NCI-H146 (cell line): ENCODE measurements around the gene ZC3H6.
A peak's percentile ranks its signal among the peaks of the same experiment; 100 is the strongest.

Source experiments
- DNase-seq: peaks from one replicate; lab custom pipeline; 2025; lab: John Stamatoyannopoulos, UW

ZC3H6 gene

GRCh38 chr2:112275311-112275886 is at the start of gene ZC3H6:
Gene ZC3H6 (plus strand): TSS chr2:112275597. CDS start chr2:112275995, 398 bp downstream.
- DNase-seq, result peak; percentile 97

- DNase-seq, result no peak
Measured at GRCh38 chr2:112229348-112229747, 46.0 kb upstream of the ZC3H6 start.

GRCh38 chr2:112230371-112230770 is 45.0 kb upstream of the ZC3H6 start:
- DNase-seq, result no peak

- no peak for DNase-seq
Measured at GRCh38 chr2:112239862-112240261, 35.5 kb upstream of the ZC3H6 start.

- DNase-seq, result no peak
Measured at GRCh38 chr2:112242384-112242783, 33.0 kb upstream of the ZC3H6 start.

- DNase-seq, result no peak
Measured at GRCh38 chr2:112243233-112243632, 32.2 kb upstream of the ZC3H6 start.

GRCh38 chr2:112244854-112245253 is 30.5 kb upstream of the ZC3H6 start:
- no peak for DNase-seq

GRCh38 chr2:112251271-112251670 is 24.1 kb upstream of the ZC3H6 start:
- DNase-seq, result no peak

- DNase-seq, result no peak
Measured at GRCh38 chr2:112253261-112253815, 22.1 kb upstream of the ZC3H6 start.

GRCh38 chr2:112254466-112255240 is 20.7 kb upstream of the ZC3H6 start, which contains the start of gene ZC3H8:
Gene ZC3H8 (minus strand): TSS chr2:112255042. CDS start chr2:112254981, 61 bp downstream.
- peak; percentile 95 for DNase-seq

- DNase-seq, result no peak
Measured at GRCh38 chr2:112255875-112256274, 19.5 kb upstream of the ZC3H6 start.

GRCh38 chr2:112256654-112257053 is 18.7 kb upstream of the ZC3H6 start:
- peak; percentile 51 for DNase-seq

GRCh38 chr2:112257575-112257974 is 17.8 kb upstream of the ZC3H6 start:
- no peak for DNase-seq

GRCh38 chr2:112259509-112260294 is 15.7 kb upstream of the ZC3H6 start:
- peak; percentile 83 for DNase-seq

GRCh38 chr2:112260295-112260625 is 15.1 kb upstream of the ZC3H6 start:
- DNase-seq, result no peak

- no peak for DNase-seq
Measured at GRCh38 chr2:112262876-112263275, 12.5 kb upstream of the ZC3H6 start.

- no peak for DNase-seq
Measured at GRCh38 chr2:112268547-112268946, 6.8 kb upstream of the ZC3H6 start.

GRCh38 chr2:112272669-112273068 is 2.7 kb upstream of the ZC3H6 start:
- DNase-seq, result no peak

- no peak for DNase-seq
Measured at GRCh38 chr2:112273349-112273748, 2.0 kb upstream of the ZC3H6 start.

GRCh38 chr2:112275887-112276773 is 733 bp downstream of the ZC3H6 start:
- peak; percentile 94 for DNase-seq

- DNase-seq, result no peak
Measured at GRCh38 chr2:112276954-112277353, 1.6 kb downstream of the ZC3H6 start.
